IMR-90 (cell line): ENCODE measurements around the gene MYOCD.

ENCODE experiments used
- BHLHE40 ChIP-seq: fragments of 150-350 bp; IDR thresholded peaks from 2 replicates; pipeline ENCODE4 v1.6.1; 2016; ENCODE audit warnings: mild to moderate bottlenecking, low read depth, low read length
- CEBPB ChIP-seq: IDR thresholded peaks from 2 replicates; pipeline ENCODE4 v1.6.1; 2012; ENCODE audit warnings: low read depth, low read length, improper control_type of control experiment
- CTCF ChIP-seq: conservative IDR thresholded peaks from 2 replicates; pipeline ENCODE4 v1.5.1; 2012; ENCODE audit warnings: mild to moderate bottlenecking, low read depth, low read length, improper control_type of control experiment
- ELK1 ChIP-seq: fragments of 150-350 bp; IDR thresholded peaks from 2 replicates; pipeline ENCODE4 v1.6.1; 2016; ENCODE audit warnings: low read depth, mild to moderate bottlenecking, low read length, moderate library complexity, borderline replicate concordance
- MAZ ChIP-seq: IDR thresholded peaks from 2 replicates; pipeline ENCODE4 v1.6.1; 2012; ENCODE audit warnings: low read depth, mild to moderate bottlenecking, low read length, improper control_type of control experiment, moderate library complexity, borderline replicate concordance
- POLR2A ChIP-seq: IDR thresholded peaks from 2 replicates; pipeline ENCODE4 v1.6.1; 2012; ENCODE audit warnings: mild to moderate bottlenecking, low read depth, low read length
- USF2 ChIP-seq: fragments of 150-350 bp; IDR thresholded peaks from 2 replicates; pipeline ENCODE4 v1.6.1; 2017; ENCODE audit warnings: mild to moderate bottlenecking, antibody characterized with exemption, low read length, low read depth

- no peak for TF ChIP-seq CTCF
- no peak for TF ChIP-seq USF2
- TF ChIP-seq POLR2A: no peak
- no peak for TF ChIP-seq MAZ
- no peak for TF ChIP-seq BHLHE40
- no peak for TF ChIP-seq CEBPB
- TF ChIP-seq ELK1: no peak
Observed at GRCh38 chr17:12643822-12644221, 21.9 kb upstream of the MYOCD start.
